NT2/D1 (cell line): ENCODE results near the gene SHISA3.

Experiments used
- SUZ12 ChIP-seq: IDR thresholded peaks from 2 replicates; pipeline ENCODE4 v1.6.1; 2011; ENCODE audit not compliant: insufficient read length, insufficient read depth; ENCODE audit errors: extremely low read depth
- ZNF274 ChIP-seq: IDR thresholded peaks from 2 replicates; pipeline ENCODE4 v1.6.1; 2011; ENCODE audit warnings: mild to moderate bottlenecking, low read depth, low read length

DNA sequence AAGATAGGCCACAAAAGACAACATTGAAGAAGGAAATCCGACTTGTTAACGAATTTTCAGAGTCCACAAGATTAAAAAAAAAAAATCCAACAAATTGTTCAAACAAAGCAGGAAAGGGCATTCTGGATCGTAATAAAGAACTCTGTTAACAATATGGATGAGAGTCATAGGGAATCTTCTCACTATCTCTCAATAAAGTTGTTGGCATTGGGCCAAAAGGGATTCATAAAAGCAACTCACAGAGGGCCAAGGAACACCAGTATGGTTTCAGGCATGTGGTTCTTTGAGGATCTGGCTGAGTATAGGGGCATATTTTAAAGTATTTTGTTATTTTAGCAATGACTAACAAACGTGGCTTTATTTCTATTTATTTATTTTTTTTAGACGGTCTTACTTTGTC is 49.5 kb downstream of the SHISA3 start:
- TF ChIP-seq ZNF274, result no peak
- no peak for TF ChIP-seq SUZ12
